ENCODE data around the gene CALCB.

Gene CALCB

DNA sequence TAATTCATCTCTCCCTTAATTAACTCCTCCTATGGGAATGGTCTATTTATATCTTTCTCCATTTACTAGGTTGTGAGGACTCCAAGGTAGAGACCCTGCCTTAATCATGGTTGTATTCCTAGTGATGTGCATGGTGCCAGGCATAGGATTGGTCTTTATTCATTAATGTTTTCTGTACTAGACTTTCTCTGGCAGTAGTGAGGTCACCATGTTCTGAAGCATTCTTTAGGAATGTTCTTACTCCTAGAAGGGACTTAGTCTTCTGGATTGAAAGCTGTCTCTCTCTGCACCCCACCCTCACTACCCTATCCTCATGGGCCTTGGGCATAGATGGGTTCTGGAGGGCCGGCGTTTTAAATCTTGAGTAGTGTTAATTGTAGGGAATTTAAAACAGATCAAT is 30.8 kb downstream of the CALCB start (continued):
- TF ChIP-seq CTCF (tag by site-specific recombination; IDR thresholded peaks at IDR 0.05) = no peak
- no peak for TF ChIP-seq ZNF621 (tag by site-specific recombination; IDR thresholded peaks at IDR 0.05)
- no peak for TF ChIP-seq ZNF623 (tag by site-specific recombination; IDR thresholded peaks at IDR 0.05)
- no peak for TF ChIP-seq ZNF302 (tag by site-specific recombination; IDR thresholded peaks at IDR 0.05; ENCODE audit: low read depth)
- no peak for TF ChIP-seq ZNF843 (tag by site-specific recombination; IDR thresholded peaks at IDR 0.05)

- CTCF ChIA-PET = interaction anchor here (0.8 to 1.8 kb wide), 4 partner anchors 13 to 198 kb away, joined by 3 to 8 read pairs (median 4); no protein-coding TSS in a partner anchor
- H3K27ac ChIP-seq (ENCODE audit: extremely low read depth, low read depth, low read length) = no peak overlapping the region
These were observed 33.0 kb downstream of the CALCB start for GRCh38 chr11:15106201-15106965.

DNA sequence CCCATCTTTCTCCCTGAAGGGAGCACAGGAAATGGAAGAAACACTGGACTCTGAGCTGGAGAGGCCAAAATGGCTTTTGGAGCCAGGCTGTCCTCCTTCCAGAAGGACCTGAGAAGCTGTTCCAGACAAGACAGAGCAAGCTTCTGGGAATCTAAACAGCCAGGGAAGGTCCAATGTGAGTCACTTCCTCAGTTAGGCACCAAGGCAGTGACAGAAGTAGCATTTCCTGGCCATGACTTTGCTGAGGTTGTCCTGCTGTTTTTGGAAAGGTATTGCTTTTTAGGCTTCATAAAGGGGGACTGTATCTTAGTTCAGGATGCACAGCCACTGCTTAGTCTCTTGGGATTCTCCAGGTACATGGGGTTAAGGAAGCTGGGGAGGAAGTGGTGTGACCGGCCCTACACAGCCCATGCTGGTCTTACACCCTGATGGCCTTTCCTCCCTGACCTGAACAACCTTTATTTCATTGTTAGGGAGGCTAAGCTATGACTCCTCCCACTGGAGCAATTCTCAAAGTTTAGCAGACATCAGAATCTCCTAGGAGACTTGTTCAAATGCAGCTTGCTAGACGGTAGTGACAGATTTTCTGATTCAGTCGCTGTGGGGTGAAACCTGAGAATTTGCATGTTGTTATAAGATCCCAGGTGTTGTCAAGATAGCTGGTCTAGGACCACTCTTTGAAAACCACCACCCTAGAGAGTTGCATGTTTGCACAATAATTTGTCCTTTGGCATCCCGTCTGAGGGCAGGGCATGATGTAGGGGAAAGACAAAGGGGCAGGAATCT is 34.5 kb downstream of the CALCB start:
- CTCF ChIA-PET = interaction anchor here (1.1 kb wide), 1 partner anchor 8 kb away, joined by 4 read pairs; no protein-coding TSS in a partner anchor
- no peak overlapping the region for H3K4me3 ChIP-seq (ENCODE audit: low read depth, low read length)
- POLR2A ChIA-PET = interaction anchor here (0.6 kb wide), 1 partner anchor 502 kb away, joined by 5 read pairs; no protein-coding TSS in a partner anchor
- no peaks in the 10 kb centered on the region for H3K9me3 ChIP-seq (ENCODE audit: control insufficient read depth, insufficient read depth, low read depth, low read length)
- H3K36me3 ChIP-seq (ENCODE audit: control insufficient read depth in 2 of 2, insufficient read depth in 1 of 2, low read length in 2 of 2) = no peaks in the 10 kb centered on the region
- no peaks in the 10 kb centered on the region for H3K4me1 ChIP-seq (ENCODE audit: control insufficient read depth, insufficient read depth, low read length)
- TF ChIP-seq ZNF214 (tag by site-specific recombination; IDR thresholded peaks at IDR 0.05; ENCODE audit: borderline replicate concordance) = no peak
- no peak for TF ChIP-seq ZSCAN16 (tag by site-specific recombination; IDR thresholded peaks at IDR 0.05)
- no peak for TF ChIP-seq KLF1 (tag by site-specific recombination; IDR thresholded peaks at IDR 0.05)
- TF ChIP-seq ZNF837 (tag by site-specific recombination; IDR thresholded peaks at IDR 0.05) = no peak
- TF ChIP-seq KLF16 (tag by site-specific recombination; IDR thresholded peaks at IDR 0.05) = no peak
- no peak for TF ChIP-seq ZNF555 (tag by site-specific recombination; conservative IDR thresholded peaks at IDR 0.05)
- no peak for TF ChIP-seq ZNF843 (tag by site-specific recombination; IDR thresholded peaks at IDR 0.05)
- TF ChIP-seq BCL11B (tag by site-specific recombination; IDR thresholded peaks at IDR 0.05; ENCODE audit: low read depth) = no peak
- no peak for TF ChIP-seq ZNF169 (tag by site-specific recombination; IDR thresholded peaks at IDR 0.05)
- TF ChIP-seq ZNF121 (tag by site-specific recombination; IDR thresholded peaks at IDR 0.05) = no peak
- no peak for TF ChIP-seq ZNF223 (tag by site-specific recombination; IDR thresholded peaks at IDR 0.05)
- TF ChIP-seq, protein P1, sequence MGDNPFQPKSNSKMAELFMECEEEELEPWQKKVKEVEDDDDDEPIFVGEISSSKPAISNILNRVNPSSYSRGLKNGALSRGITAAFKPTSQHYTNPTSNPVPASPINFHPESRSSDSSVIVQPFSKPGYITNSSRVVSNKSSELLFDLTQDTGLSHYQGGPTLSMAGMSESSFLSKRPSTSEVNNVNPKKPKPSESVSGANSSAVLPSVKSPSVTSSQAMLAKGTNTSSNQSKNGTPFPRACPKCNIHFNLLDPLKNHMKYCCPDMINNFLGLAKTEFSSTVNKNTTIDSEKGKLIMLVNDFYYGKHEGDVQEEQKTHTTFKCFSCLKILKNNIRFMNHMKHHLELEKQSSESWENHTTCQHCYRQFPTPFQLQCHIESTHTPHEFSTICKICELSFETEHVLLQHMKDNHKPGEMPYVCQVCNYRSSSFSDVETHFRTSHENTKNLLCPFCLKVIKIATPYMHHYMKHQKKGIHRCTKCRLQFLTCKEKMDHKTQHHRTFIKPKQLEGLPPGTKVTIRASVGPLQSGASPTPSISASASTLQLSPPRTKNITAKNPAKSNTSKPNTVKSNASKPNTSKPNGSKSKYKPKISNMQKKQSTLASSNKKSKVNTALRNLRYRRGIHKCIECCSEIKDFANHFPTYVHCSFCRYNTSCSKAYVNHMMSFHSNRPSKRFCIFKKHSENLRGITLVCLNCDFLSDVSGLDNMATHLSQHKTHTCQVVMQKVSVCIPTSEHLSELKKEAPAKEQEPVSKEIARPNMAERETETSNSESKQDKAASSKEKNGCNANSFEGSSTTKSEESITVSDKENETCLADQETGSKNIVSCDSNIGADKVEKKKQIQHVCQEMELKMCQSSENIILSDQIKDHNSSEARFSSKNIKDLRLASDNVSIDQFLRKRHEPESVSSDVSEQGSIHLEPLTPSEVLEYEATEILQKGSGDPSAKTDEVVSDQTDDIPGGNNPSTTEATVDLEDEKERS (tag by site-specific recombination; IDR thresholded peaks at IDR 0.05) = no peak
- no peak overlapping the region for H3K27ac ChIP-seq (ENCODE audit: extremely low read depth, low read depth, low read length)

More at GRCh38 chr11:15106201-15106965, 33.0 kb downstream of the CALCB start:
- Histone ChIP-seq H3K36me3 (ENCODE audit: control insufficient read depth in 2 of 2, insufficient read depth in 1 of 2, low read length in 2 of 2) (no peaks in the 10 kb centered on the region), H3K9me3 (ENCODE audit: control insufficient read depth, insufficient read depth, low read depth, low read length) (no peaks in the 10 kb centered on the region), H3K4me1 (ENCODE audit: control insufficient read depth, insufficient read depth, low read length) (no peaks in the 10 kb centered on the region), H3K4me3 (ENCODE audit: low read depth, low read length) (no peak overlapping the region)
- POLR2A ChIA-PET = no interaction called here
- TF ChIP-seq, protein P2, sequence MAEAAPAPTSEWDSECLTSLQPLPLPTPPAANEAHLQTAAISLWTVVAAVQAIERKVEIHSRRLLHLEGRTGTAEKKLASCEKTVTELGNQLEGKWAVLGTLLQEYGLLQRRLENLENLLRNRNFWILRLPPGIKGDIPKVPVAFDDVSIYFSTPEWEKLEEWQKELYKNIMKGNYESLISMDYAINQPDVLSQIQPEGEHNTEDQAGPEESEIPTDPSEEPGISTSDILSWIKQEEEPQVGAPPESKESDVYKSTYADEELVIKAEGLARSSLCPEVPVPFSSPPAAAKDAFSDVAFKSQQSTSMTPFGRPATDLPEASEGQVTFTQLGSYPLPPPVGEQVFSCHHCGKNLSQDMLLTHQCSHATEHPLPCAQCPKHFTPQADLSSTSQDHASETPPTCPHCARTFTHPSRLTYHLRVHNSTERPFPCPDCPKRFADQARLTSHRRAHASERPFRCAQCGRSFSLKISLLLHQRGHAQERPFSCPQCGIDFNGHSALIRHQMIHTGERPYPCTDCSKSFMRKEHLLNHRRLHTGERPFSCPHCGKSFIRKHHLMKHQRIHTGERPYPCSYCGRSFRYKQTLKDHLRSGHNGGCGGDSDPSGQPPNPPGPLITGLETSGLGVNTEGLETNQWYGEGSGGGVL (tag by site-specific recombination; IDR thresholded peaks at IDR 0.05) = 0 out of 2 replicates have a peak, but pooled peaks have one; percentile 34
- TF ChIP-seq ZNF148 (tag by site-specific recombination; IDR thresholded peaks at IDR 0.05; ENCODE audit: borderline replicate concordance) = no peak

Data from HEK293 (cell line).